CD4-positive, alpha-beta T cell treated with Interleukin-2 at 100 ng/mL for 4 hours (primary cell): ENCODE results near the gene PTP4A1.
"Not testable (repeated sequence)": the region's sequence is repeated elsewhere in the genome, so short reads cannot be mapped to it uniquely, and the experiment has no call there.

Source experiments
- DNase-seq: peaks from one replicate; pipeline ENCODE4 v3.0.0-alpha.2; 2020; ENCODE audit warnings: low spot score

Gene PTP4A1

DNA sequence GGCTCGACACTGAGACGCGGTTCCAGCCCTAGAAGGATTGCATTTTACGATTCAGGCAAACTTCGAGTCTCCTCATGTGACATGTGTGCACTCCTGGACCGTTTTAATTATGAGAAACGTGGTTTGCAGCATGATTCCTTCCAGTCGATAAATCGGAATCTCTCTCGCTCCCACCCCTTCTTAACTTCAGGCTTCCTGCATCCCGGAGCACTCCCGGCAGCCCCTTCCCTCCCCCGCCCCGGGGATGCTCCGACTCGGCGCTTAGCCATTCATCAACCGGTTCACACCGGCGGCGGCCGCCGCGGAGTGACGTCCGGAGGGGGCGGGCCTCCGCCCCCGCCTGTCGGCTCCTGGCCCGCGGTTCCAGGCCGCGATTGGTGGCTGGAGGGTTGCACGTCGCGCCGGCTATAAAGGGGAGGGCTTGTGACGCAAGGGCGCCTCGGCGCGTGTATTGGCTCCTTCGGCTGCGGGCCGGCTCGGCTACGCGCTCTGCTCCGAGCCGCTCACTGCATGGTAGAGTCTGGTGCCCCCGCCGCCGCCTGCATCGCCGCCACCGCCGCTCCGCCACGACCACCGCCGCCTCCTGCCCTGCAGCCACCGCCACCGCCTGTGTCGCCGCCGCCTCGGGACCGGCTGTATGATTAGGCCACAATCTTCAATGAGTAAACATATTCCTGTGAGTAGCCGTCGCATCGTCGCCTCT, at the start of gene PTP4A1, which contains the start of gene LOC128125822:
Gene PTP4A1, plus strand, starts transcription at position 437 of the 703 bp plus-strand sequence. CDS start 4,401 bp downstream, outside the sequence.
Gene LOC128125822, plus strand, starts transcription at position 437 of the 703 bp plus-strand sequence.
- DNase-seq, result peak; percentile 97

- not testable (repeated sequence) for DNase-seq
Observed at GRCh38 chr6:63522911-63523287, 49.4 kb upstream of the PTP4A1 start.

GRCh38 chr6:63523630-63524029, 48.6 kb upstream of the PTP4A1 start:
- DNase-seq, result no peak

DNA sequence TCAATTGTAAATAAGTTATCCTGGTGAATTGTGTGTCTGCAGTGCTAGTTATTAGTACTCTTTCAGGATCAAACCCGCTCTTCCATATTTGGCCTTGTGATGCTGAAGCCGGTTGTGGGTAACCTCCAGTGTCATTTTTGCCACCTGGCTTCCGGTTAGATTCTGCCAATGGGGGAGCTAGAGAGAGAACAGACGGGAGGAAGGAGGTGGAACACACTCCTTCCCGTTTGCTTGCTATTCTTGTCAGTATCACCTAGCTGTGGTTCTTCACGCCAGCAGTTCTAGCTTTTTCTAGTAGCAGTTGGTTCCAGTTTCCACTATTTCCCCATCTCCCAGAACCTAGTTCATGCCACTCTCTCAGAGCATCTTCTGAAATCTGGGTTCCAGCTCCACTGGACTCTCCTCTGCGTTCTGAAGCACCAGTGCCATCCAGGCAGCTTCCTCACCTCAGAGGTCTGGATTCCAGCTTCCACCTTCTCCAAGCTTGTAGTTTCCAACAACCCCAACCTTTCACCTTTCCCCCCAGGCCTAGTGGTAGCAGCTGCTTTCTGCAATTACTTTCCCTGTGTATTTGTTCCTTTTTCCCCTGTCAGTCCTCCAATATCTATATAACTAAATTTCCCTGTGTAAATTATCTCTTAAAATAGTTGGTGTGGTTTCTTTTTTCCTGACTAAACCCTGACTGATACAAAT, 46.9 kb upstream of the PTP4A1 start:
- DNase-seq, result no peak

GRCh38 chr6:63526931-63527330, 45.3 kb upstream of the PTP4A1 start:
- DNase-seq, result no peak

DNA sequence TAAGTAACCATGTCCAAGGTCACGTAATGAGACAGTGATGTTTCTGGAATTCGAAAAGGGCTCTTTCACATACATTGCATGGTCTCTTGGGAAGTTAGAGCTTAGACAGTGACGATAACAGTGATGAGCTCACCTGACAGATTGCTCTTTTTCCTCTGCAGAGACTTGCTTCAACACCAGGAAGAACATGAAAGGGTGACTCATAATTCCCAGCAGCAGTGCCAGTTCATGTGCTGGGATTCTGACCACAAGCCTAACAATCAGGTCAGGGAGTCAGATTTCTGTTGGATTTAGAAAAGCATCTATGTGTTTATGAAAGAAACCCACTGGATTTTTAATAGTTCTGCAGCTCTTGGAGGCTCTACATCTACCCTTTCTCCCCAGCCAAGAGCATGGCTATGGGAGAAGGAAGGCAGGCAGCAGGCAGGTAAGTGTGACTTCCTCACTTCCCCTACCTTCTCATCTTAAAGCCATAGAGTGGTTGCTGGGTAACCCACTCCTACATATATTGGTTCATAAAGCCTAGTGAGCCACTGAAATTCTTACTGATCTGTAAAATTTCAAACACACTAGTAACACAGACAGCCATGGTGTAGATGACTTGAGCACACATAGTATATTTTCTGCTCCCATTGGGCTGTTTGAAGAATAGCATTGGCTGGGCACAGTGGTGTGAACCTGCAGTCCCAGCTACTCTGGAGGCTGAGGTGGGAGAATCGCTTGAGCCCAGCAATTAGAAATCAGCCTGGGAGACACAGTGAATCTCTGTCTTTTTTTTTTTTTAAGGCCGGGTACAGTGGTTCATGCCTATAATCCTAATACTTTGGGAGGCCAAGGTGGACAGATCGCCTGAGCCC, 44.4 kb upstream of the PTP4A1 start:
- DNase-seq, result no peak

DNA sequence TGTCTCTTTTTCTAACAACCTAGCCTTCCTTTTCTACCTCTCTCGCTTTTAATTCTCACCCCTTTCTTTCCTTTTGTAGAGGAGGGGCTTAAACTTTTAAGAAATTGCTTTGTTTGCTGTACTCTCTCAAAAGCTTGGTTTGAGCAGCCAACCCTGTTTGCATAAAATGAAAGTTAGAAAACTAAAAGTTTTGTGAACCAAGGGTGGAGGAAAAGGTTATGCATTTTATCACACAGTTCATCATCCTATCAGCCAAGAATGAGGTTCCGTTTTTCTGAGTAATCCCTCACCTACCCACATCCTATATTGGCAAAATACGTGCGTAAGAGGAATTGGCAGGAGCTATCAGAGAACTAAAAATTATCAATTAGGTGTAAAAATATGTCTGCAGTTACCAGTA, 42.8 kb upstream of the PTP4A1 start:
- no peak for DNase-seq

DNA sequence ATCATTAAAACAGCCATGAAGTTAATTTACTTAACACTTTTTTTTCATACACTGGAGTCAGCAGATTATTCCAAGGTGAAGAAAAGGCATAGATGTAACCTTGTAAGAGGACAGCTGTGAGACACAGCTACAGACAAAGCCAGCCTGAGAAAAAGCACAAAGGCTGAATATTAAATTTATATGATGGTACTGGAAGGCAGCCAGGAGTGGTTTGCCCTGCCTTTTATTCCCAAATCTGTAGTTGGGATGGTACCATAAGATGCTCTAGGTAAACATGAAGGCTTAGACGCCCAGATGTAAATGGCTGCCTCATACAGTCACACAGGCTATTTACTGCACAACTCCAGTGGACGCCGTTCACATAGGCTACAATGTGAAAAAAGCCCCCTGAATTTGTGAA, 42.1 kb upstream of the PTP4A1 start:
- no peak for DNase-seq

GRCh38 chr6:63530991-63531390, 41.3 kb upstream of the PTP4A1 start:
- no peak for DNase-seq

- no peak for DNase-seq
Observed at GRCh38 chr6:63533026-63533425, 39.3 kb upstream of the PTP4A1 start.

DNA sequence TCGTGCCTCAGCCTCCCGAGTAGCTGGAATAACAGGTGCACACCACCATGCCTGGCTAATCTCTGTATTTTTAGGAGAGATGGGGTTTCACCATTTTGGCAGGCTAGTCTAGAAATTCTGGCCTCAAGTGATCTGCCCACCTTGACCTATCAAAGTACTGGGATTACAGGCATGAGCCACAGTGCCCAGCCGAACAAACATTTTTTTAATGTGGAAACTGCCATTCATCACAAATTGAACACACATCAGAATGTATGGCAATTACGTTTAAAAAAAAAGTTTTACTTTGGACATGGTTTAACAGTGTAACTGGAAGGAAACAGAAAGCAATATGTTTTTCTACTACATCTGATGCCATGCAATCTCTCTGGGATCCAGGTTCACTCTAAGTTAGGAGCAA, 38.3 kb upstream of the PTP4A1 start:
- no peak for DNase-seq

DNA sequence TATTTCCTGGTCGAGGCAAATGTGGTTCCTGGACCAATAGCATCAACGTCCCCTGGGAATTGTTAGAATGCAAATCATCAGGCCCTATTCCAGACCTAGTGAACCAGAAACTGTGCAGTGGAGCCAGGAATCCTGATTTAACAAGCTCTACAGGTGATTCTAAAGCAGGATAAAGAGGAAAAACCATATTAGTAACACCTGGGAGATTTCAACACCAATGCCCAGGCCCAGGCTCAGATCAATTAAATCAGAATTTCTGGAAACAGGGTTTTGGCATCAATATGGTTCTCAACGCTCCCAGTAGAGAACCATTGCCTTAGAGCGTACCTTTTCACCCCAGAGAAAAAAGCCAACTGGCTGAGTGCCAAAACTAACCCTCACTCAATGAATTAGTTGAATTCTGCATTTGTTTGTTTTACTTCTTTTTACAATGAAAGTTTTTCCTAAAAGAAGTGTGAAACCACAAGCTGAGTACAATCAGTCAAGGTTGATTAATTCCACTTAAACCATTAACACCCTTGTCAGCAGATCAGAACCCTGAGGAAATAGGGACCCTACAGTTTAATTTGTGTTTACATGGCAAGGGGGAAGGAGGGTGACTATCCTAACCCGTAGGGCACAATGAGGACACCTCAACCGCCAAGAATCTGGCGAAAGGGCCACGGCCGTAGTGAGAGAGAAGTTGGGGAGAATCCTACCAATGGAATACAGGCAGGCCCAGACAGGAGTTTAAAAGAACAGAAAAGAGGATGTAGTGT, 34.9 kb upstream of the PTP4A1 start:
- DNase-seq, result no peak

DNA sequence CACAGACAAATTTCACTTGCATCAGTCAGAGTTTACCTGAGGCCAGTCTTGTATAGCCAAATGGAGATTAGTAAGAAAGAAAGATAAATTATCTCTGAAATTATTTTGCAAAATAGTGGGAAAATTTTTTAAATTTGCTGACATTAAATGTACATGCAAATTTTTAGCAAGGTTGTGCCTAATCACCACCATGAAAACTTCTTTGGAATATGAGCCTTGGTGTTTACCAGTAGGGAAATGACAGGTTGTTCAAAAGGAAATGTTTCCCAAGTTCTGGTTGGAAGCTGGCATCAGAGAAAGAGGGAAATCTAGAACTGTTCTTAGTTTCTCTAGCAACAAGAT, 34.4 kb upstream of the PTP4A1 start:
- DNase-seq, result no peak

DNA sequence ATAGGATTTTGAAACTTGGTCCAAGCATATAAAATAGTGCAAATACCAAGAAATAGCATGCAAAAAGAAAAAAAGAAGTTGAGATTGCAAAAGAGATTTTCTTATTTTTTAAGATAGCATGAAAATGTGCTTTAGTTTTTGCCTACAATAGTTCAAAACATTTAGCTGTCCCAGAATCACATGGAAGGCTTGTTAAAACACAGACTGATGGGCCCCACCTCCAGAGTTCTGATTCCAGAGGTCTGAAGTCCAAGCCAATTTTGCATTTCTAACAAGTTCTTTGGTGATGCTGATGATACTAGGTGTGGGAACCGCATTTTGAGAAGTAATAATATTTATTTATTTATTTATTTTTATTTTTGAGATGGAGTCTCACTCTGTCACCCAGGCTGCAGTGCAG, 33.7 kb upstream of the PTP4A1 start:
- no peak for DNase-seq

- no peak for DNase-seq
Observed at GRCh38 chr6:63543001-63543400, 29.3 kb upstream of the PTP4A1 start.

DNA sequence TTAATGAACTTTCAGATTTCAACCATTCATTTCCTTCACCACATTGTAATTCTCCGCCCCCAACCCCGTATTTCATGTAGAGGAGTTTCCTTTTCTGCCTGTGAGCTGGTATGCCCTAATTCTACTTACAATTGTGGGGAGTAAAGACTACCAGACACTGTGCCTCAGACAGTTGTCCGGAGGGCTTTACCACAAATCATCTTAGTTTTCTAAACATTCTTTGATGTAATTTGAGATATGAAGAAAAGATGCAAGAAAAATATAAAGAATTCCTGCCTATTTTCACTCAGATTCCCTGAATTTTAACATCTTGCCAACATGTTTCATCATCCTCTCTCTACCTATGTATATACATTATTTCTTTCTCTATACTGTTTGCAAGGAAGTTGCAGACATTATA, 28.3 kb upstream of the PTP4A1 start:
- no peak for DNase-seq

- no peak for DNase-seq
Observed at GRCh38 chr6:63546236-63546635, 26.0 kb upstream of the PTP4A1 start.

- DNase-seq, result no peak
Observed at GRCh38 chr6:63546697-63547096, 25.6 kb upstream of the PTP4A1 start.

GRCh38 chr6:63549076-63549475, 23.2 kb upstream of the PTP4A1 start:
- no peak for DNase-seq

DNA sequence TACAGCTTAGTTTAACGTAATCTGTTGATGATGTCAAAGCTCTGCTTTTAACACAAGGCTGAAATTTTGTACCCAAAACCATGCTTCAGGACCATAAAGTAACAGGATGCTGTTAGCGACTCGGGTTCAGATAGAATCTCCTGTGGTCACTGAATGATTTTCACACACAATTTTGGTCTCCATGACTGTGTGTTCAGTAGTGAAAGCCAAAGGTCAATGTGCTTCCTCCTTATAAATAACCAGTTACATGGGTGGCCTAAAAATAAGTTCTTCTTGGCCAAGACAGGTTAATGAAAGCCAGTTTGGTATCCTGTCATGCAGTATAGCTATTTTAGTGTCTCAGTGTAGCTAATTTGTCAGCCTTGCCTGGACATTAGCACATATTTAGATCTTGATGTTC, 19.1 kb upstream of the PTP4A1 start:
- DNase-seq, result no peak

DNA sequence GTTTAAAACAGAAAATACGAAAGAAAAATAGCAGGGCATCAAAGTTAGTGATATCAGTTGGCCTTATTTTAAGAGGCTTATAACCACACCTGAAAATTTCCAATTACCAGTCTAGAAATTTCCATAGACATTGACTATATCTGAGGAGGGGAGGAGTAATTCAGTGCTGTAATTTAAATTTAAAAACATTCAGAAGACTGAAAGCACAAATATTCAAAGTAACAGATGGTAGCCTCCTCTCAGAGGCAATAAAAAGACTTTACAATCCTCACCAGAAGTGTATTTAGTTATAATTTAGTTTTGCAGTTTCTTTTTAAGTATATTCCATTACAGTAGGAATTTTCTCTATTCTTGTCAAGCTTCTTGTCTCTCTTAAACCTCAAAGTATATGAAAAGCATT, 18.4 kb upstream of the PTP4A1 start:
- no peak for DNase-seq

GRCh38 chr6:63554782-63555181, 17.5 kb upstream of the PTP4A1 start:
- DNase-seq, result no peak
